HepG2 (cell line): ENCODE data around the gene SRRM3. TPM values are rescaled to one million over a fixed set of nuclear protein-coding genes. Genes with fewer than 3 reads are reported as not detected.
A peak's percentile ranks its signal among the peaks of the same experiment; 100 is the strongest.

Experiments
- ATF6 ChIP-seq: sonication (generic); formaldehyde crosslinking; conservative IDR thresholded peaks from 2 replicates; pipeline ENCODE4 v1.4.0; 2020; ENCODE audit warnings: missing genetic modification reagents
- ELF3 ChIP-seq: IDR thresholded peaks from 2 replicates; pipeline ENCODE4 v1.6.1; 2016; ENCODE audit warnings: missing genetic modification reagents, missing compliant biosample characterization
- FOSL2 ChIP-seq: sonication (generic); formaldehyde crosslinking; IDR thresholded peaks from 2 replicates; pipeline ENCODE4 v1.4.0; 2020; ENCODE audit warnings: missing genetic modification reagents
- FOXA3 ChIP-seq: IDR thresholded peaks from 2 replicates; pipeline ENCODE4 v1.6.1; 2016; ENCODE audit warnings: missing genetic modification reagents, missing compliant biosample characterization
- HMG20B ChIP-seq: conservative IDR thresholded peaks from 2 replicates; pipeline ENCODE4 v1.6.1; 2016; ENCODE audit warnings: missing genetic modification reagents, missing compliant biosample characterization
- NFYB ChIP-seq: sonication (generic); formaldehyde crosslinking; IDR thresholded peaks from 2 replicates; pipeline ENCODE4 v1.4.0; 2020; ENCODE audit warnings: missing genetic modification reagents
- PTBP1 ChIP-seq: fragments of 200-400 bp; formaldehyde crosslinking; IDR thresholded peaks from 2 replicates; pipeline ENCODE4 v1.6.1; 2018; ENCODE audit warnings: low read length, low read depth; ENCODE audit not compliant: poor library complexity, severe bottlenecking
- SP5 ChIP-seq: IDR thresholded peaks from 2 replicates; pipeline ENCODE4 v1.6.1; 2016; ENCODE audit warnings: low read depth, borderline replicate concordance
- TBX2 ChIP-seq: sonication (generic); formaldehyde crosslinking; IDR thresholded peaks from 2 replicates; pipeline ENCODE4 v1.5.0; 2020; ENCODE audit warnings: missing genetic modification reagents, mild to moderate bottlenecking, borderline replicate concordance
- TFAP4 ChIP-seq: sonication (generic); IDR thresholded peaks from 2 replicates; pipeline ENCODE4 v1.6.1; 2016; ENCODE audit warnings: low read depth, borderline replicate concordance
- ZGPAT ChIP-seq: IDR thresholded peaks from 2 replicates; pipeline ENCODE4 v1.6.1; 2016; ENCODE audit warnings: mild to moderate bottlenecking
- ZHX2 ChIP-seq, 2 experiments: sonication (generic) in 1 of 2; formaldehyde crosslinking in 1 of 2; IDR thresholded peaks; 2 replicates each; pipeline versions ENCODE4 v1.6.1 to v1.9.0; 2014 to 2022; ENCODE audit warnings: antibody characterized with exemption in 1 of 2, borderline replicate concordance in 1 of 2, inconsistent platforms in 1 of 2, low read depth in 1 of 2, missing genetic modification reagents in 1 of 2
- ZKSCAN5 ChIP-seq: sonication (generic); formaldehyde crosslinking; IDR thresholded peaks from 2 replicates; pipeline ENCODE4 v1.5.1; 2020; ENCODE audit warnings: mild to moderate bottlenecking, missing genetic modification reagents
- ZNF235 ChIP-seq: sonication (generic); formaldehyde crosslinking; IDR thresholded peaks from 2 replicates; pipeline ENCODE4 v1.8.1; 2023; ENCODE audit warnings: mild to moderate bottlenecking, missing genetic modification reagents, borderline replicate concordance
- ZNF251 ChIP-seq: sonication (generic); formaldehyde crosslinking; IDR thresholded peaks from 2 replicates; pipeline ENCODE4 v1.9.0; 2021; ENCODE audit warnings: mild to moderate bottlenecking, missing genetic modification reagents
- ZNF383 ChIP-seq: sonication (generic); formaldehyde crosslinking; IDR thresholded peaks from 2 replicates; pipeline ENCODE4 v1.4.0; 2020; ENCODE audit warnings: missing genetic modification reagents, mild to moderate bottlenecking, borderline replicate concordance
- ZNF564 ChIP-seq: sonication (generic); formaldehyde crosslinking; IDR thresholded peaks from 2 replicates; pipeline ENCODE4 v1.8.1; 2023; ENCODE audit warnings: mild to moderate bottlenecking, missing genetic modification reagents
- ZNF891 ChIP-seq: sonication (generic); formaldehyde crosslinking; IDR thresholded peaks from 2 replicates; pipeline ENCODE4 v1.5.0; 2020; ENCODE audit warnings: mild to moderate bottlenecking, missing genetic modification reagents
- ZSCAN30 ChIP-seq: sonication (generic); formaldehyde crosslinking; IDR thresholded peaks from 2 replicates; pipeline ENCODE4 v1.5.0; 2020; ENCODE audit warnings: mild to moderate bottlenecking, missing genetic modification reagents
- polyA plus RNA-seq, 8 experiments: library from polyadenylated mRNA; depleted of rRNA in 3 of 8; stranded (reverse) in 7 of 8; unstranded in 1 of 8; fragments of >200 nt; fragmentation: Illumina TruSeq in 4 of 8; extraction: Trizol in 4 of 8; gene quantifications; 2 replicates each; pipeline versions ENCODE4 v1.2.1 to v1.2.3, GENCODE V29; 2011 to 2016; ENCODE audit warnings: low read depth in 4 of 8, missing spikeins in 1 of 8, mixed read lengths in 1 of 8; ENCODE audit not compliant: insufficient read depth in 1 of 8
- total RNA-seq, 5 experiments: library from RNA; depleted of rRNA; stranded (reverse); fragments of >200 nt; fragmentation: Illumina TruSeq; extraction: Trizol; gene quantifications; 2 replicates each; pipeline ENCODE4 v1.2.3, GENCODE V29; 2016; ENCODE audit warnings: low read depth in 1 of 5

The SRRM3 gene
- total and polyA plus RNA-seq, 2 of the 13 experiments (the other 11 are each of a cell fraction or from before 2014, with no cell fraction given) = 0.13 to 0.54 TPM

GRCh38 chr7:76246804-76247389 is 45.2 kb downstream of the SRRM3 start (continued):
- TF ChIP-seq ZKSCAN5 (CRISPR knock-in tag) (peak; percentile 83; the same call in 1 of the 2 replicates), TFAP4 (peak; percentile 64; the same call in 1 of the 2 replicates), SP5 (CRISPR knock-in tag) (no peak), TBX2 (no peak), ZNF251 (no peak), ZNF891 (CRISPR knock-in tag) (no peak), ZGPAT (CRISPR knock-in tag) (0 out of 2 replicates have a peak, but pooled peaks have one; percentile 30), ZNF383 (CRISPR knock-in tag) (no peak), FOSL2 (CRISPR knock-in tag) (0 out of 2 replicates have a peak, but pooled peaks have one; percentile 23), FOXA3 (CRISPR knock-in tag) (peak; percentile 20; the same call in 1 of the 2 replicates), HMG20B (CRISPR knock-in tag) (0 out of 2 replicates have a peak, but pooled peaks have one; percentile 20), ZSCAN30 (no peak), ZNF564 (CRISPR knock-in tag) (no peak), ATF6 (CRISPR knock-in tag) (no peak), ZNF235 (no peak), PTBP1 (no peak), ELF3 (CRISPR knock-in tag) (no peak), ZHX2 (IDR thresholded peaks at IDR 0.05; ENCODE audit: low read depth) (no peak), ZHX2 (CRISPR knock-in tag; IDR thresholded peaks at IDR 0.05; ENCODE audit: borderline replicate concordance) (no peak), NFYB (no peak)
